T-helper 2 cell treated with Interferon-gamma antibody and Interleukin-4, amounts not matched to agents 5 μg/mL and 100 μg/mL, for 36 hours (primary cell): Measurements from ENCODE around the gene NKX1-1.

Source experiments
- DNase-seq: peaks from one replicate; pipeline ENCODE4 v3.0.0; 2021; ENCODE audit warnings: low spot score
- H3K27ac Mint-ChIP-seq: one replicate; pipeline ENCODE4 v1.8.0; 2021; ENCODE audit warnings: mild to moderate bottlenecking, mixed read lengths
- H3K27me3 Mint-ChIP-seq: one replicate; pipeline ENCODE4 v1.8.0; 2021; ENCODE audit warnings: low read depth, mixed read lengths
- H3K36me3 Mint-ChIP-seq: one replicate; pipeline ENCODE4 v1.8.0; 2021; ENCODE audit warnings: low read depth, mixed read lengths
- H3K4me1 Mint-ChIP-seq: one replicate; pipeline ENCODE4 v1.8.0; 2021; ENCODE audit warnings: low read depth, mixed read lengths
- H3K4me3 Mint-ChIP-seq: one replicate; pipeline ENCODE4 v1.8.0; 2022; ENCODE audit warnings: mild to moderate bottlenecking, moderate library complexity, mixed read lengths
- H3K9me3 Mint-ChIP-seq: one replicate; pipeline ENCODE4 v1.8.0; 2021; ENCODE audit warnings: mixed read lengths

NKX1-1 gene

DNA sequence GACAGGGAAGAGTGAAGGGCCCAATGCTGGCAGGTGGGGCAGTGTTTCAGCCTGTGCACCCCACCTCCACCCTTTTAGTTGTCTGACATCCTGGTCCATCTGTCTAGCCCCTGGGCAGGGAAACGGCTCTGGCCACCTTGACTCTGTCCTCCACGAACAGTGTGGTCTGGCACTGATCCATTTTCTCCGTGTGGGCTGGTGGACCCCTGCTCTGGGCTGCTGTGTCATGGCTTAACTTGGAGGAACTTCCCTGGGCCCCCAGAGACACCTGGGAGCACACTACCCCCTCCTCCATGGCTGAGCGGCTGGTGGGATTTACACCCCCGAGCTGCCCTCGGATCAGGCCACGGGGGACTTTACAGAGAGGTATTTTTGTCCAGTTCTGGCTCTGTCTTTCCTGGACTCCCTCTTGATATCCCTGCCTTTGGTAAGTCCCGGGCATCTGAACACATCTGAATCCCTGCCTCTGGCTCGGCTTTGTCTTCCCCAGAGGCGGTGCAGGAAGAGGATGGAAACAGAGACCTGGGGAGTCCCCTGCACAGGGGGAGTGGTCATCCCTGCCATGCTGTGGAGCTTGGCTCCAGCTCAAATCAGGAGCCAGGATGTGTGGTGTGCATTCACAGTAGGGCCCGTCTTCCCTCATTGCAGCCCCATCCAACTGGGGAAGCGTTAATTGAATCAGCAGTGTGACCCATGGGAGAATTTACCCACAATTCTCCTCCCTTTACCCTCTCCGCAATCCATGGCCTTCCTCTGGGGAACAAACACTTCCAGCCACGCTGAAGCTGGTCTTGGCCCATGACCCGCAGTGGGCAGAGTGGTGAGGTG is 6.3 kb upstream of the NKX1-1 start:
- H3K27ac Mint-ChIP-seq = no peak overlapping the region
- no peak overlapping the region for H3K4me3 Mint-ChIP-seq
- H3K27me3 Mint-ChIP-seq = peaks cover 21% of the 10 kb centered on the region
- no peaks in the 10 kb centered on the region for H3K9me3 Mint-ChIP-seq
- no peak for DNase-seq
- no peaks in the 10 kb centered on the region for H3K4me1 Mint-ChIP-seq
- H3K36me3 Mint-ChIP-seq = no peaks in the 10 kb centered on the region

GRCh38 chr4:1411436-1412375 is 5.5 kb upstream of the NKX1-1 start:
- H3K27ac Mint-ChIP-seq = no peak overlapping the region
- no peak overlapping the region for H3K4me3 Mint-ChIP-seq
- no peaks in the 10 kb centered on the region for H3K9me3 Mint-ChIP-seq
- no peaks in the 10 kb centered on the region for H3K4me1 Mint-ChIP-seq
- H3K36me3 Mint-ChIP-seq = no peaks in the 10 kb centered on the region
- no peak for DNase-seq
- peaks cover 26% of the 10 kb centered on the region for H3K27me3 Mint-ChIP-seq

DNA sequence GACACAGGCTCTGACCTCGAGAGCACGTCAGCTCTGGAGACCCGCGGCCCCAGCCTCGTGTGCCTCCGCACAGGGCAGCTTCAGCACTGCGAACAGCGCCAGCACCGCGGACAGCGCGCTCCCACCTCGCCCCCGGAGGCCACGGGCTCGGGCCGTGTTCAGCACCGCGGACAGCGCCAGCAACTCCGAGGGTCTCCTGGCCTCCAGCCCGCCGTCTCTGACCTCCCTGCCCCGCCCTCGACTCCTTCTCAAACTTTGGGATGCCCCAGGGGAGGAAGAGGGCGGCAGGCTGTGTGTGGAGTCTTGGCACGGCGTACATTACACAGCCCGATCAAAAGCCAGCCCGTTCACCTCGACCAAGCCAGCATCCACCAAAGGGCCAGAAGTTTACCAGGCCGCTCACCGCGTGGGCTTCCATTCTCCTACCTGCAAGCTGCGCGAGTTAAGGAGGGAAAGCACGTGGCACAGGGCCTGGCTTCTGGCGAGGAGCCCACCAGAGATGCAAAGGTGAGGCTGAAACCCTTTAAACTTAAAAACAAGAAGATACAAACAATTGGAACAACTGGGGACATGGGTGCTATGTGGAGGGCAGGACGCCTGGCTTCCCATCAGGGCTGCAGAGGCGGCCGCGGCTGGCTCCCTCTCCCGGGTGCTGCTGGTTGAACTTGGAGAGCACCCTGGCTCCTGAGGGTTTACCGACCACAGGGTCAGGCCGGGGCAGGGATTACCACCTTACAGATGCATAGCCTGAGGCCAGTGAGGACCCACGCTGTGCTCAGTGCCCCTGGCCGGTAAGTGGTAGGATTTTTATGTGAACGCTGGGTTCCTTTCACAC is 4.5 kb upstream of the NKX1-1 start:
- peak; percentile 11 for DNase-seq
- Mint-ChIP-seq H3K27me3 (peaks cover 26% of the 10 kb centered on the region), H3K27ac (no peak overlapping the region), H3K4me1 (no peaks in the 10 kb centered on the region), H3K4me3 (no peak overlapping the region), H3K9me3 (no peaks in the 10 kb centered on the region), H3K36me3 (no peaks in the 10 kb centered on the region)

- Mint-ChIP-seq H3K27ac (no peak overlapping the region), H3K9me3 (no peaks in the 10 kb centered on the region), H3K4me3 (no peak overlapping the region), H3K27me3 (peaks cover 27% of the 10 kb centered on the region), H3K36me3 (peaks cover 2% of the 10 kb centered on the region), H3K4me1 (no peaks in the 10 kb centered on the region)
- DNase-seq = no peak
Observed at GRCh38 chr4:1409491-1410425, 3.5 kb upstream of the NKX1-1 start.

GRCh38 chr4:1409079-1409478 is 2.8 kb upstream of the NKX1-1 start:
- H3K4me1 Mint-ChIP-seq = no peaks in the 10 kb centered on the region
- no peak overlapping the region for H3K27ac Mint-ChIP-seq
- H3K9me3 Mint-ChIP-seq = no peaks in the 10 kb centered on the region
- H3K4me3 Mint-ChIP-seq = no peak overlapping the region
- no peak for DNase-seq
- H3K36me3 Mint-ChIP-seq = peaks cover 2% of the 10 kb centered on the region
- peaks cover 31% of the 10 kb centered on the region for H3K27me3 Mint-ChIP-seq

DNA sequence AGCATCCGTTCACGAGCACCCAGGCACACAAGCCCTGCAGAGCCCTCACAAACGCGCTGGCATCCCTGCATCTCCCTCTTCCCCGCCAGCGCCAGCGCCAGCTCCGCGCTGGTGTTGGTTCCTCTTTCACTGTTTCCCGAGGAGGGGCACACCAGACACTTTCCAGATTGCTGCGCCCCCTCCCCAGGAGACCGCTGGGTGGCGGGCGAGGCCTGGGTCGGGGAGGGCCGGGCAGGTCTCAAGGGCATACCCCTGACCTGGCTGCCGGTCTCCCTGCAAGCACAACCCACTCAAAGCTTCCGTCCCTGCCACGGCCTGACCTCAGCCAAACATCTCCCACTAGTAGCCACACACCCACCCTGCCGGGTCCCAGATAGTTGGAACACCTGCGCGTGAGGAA is 2.2 kb upstream of the NKX1-1 start:
- DNase-seq = no peak
- H3K36me3 Mint-ChIP-seq = peaks cover 2% of the 10 kb centered on the region
- peak overlapping the region; percentile 74 for H3K27ac Mint-ChIP-seq
- H3K4me3 Mint-ChIP-seq = no peak overlapping the region
- peaks cover 34% of the 10 kb centered on the region for H3K27me3 Mint-ChIP-seq
- H3K4me1 Mint-ChIP-seq = no peaks in the 10 kb centered on the region
- H3K9me3 Mint-ChIP-seq = no peaks in the 10 kb centered on the region

GRCh38 chr4:1407657-1408333 is 1.6 kb upstream of the NKX1-1 start:
- H3K9me3 Mint-ChIP-seq = no peaks in the 10 kb centered on the region
- peaks cover 32% of the 10 kb centered on the region for H3K27me3 Mint-ChIP-seq
- DNase-seq = no peak
- H3K36me3 Mint-ChIP-seq = peaks cover 2% of the 10 kb centered on the region
- H3K4me3 Mint-ChIP-seq = no peak overlapping the region
- H3K27ac Mint-ChIP-seq = peak overlapping the region; percentile 45
- H3K4me1 Mint-ChIP-seq = no peaks in the 10 kb centered on the region

GRCh38 chr4:1406981-1407656 is 877 bp upstream of the NKX1-1 start:
- Mint-ChIP-seq H3K27me3 (peaks cover 39% of the 10 kb centered on the region), H3K4me3 (peak overlapping the region; percentile 18), H3K36me3 (peaks cover 2% of the 10 kb centered on the region)

DNA sequence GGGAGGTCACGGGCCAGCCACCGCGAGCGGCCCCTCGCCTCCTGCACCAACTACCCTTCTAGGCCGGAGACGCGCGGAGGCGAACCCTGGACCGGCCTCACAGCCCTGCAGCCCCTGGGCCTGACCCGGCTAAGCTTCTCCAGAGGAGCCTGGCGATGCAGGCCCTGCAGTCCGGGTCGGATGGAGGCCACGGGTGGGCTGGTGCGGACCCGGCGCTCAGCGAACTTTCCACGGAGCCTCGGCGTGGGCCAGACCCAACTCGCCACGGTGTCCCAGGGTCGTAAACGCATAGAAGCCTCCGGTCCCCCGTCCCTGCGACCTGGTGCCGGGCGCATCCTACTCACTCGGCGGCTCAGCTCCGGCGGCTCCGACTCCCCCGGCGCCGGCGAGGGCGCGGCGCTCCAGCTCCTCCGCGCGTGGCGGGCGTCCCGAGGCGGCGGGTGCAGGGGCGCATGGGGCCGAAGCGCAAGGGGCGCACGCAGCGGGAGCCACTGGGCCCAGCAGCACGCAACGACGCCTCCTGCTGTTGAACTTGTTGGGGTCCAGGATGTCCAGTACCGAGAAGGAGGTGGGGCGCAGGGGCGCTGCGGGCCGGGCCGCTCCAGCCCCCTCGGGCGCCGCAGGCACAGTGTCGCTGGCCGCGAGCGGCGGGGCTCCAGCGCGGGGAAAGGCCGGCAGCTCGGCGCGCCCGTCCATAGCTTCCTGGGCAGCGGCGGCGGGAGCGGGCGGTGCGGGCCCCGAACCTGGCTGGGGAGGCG is 427 bp downstream of the NKX1-1 start:
- Mint-ChIP-seq H3K27ac (no peak overlapping the region), H3K9me3 (no peaks in the 10 kb centered on the region), H3K4me3 (no peak overlapping the region), H3K36me3 (peaks cover 2% of the 10 kb centered on the region), H3K4me1 (no peaks in the 10 kb centered on the region), H3K27me3 (peaks cover 45% of the 10 kb centered on the region)
- DNase-seq = no peak

More at GRCh38 chr4:1406981-1407656, 877 bp upstream of the NKX1-1 start:
- DNase-seq = no peak
- Mint-ChIP-seq H3K27ac (peak overlapping the region; percentile 26), H3K9me3 (no peaks in the 10 kb centered on the region), H3K4me1 (no peaks in the 10 kb centered on the region)

DNA sequence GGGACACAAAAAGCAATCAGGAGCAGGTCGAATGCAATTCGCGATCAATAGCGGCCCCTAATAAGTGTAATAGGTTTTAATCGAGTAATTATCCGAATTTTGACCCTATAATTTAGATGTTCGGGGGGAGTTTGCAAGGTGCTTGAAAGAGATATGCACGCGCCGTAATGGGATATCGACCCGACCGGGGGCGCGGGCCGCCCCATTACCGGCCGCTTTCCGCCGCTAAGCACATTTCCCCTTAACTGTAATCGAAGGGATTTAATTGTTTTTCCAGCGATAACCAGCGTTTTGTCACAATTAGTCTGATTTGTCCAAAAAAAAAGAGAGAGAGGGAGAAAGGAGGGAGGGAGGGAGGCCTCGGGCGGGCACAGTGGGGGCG is 997 bp downstream of the NKX1-1 start:
- DNase-seq = no peak
- Mint-ChIP-seq H3K36me3 (peaks cover 2% of the 10 kb centered on the region), H3K4me3 (peak overlapping the region; percentile 29), H3K27me3 (peaks cover 45% of the 10 kb centered on the region), H3K4me1 (no peaks in the 10 kb centered on the region), H3K9me3 (no peaks in the 10 kb centered on the region), H3K27ac (peak overlapping the region; percentile 78)

DNA sequence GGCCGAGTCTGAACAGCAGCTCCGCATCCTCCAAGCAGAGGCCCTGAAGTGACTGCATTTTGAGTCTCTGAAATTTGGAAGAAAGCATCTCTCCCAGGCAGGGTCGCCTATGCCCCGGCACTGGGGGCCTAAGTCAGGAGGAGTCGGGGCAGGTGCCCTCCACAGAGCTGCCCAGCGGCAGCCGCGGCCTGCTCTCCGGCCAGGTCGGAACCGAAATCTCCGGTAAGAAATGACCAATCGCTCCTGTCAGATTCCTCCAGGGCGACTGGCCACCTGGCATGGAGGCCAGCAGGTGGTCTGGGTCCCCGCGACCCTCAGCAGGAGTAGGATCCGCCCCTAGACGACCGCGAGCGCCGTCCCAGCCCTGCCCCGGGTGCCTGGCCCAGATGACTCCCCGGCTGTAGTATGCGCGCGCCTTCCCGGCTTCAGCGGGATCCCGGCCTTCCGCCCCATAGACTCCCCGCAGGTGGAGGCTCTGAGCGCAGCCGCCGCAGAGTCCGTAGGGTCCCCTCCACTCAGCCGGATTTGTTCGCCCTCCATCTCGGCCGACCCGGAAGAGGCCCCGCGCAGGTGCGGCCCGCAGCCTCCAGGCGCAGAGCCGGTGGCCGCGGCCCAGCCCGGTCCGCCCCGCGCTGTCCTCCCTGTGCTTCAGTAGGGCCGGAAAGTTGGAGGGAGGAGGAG is 1.5 kb downstream of the NKX1-1 start:
- H3K4me3 Mint-ChIP-seq = no peak overlapping the region
- H3K27me3 Mint-ChIP-seq = peaks cover 45% of the 10 kb centered on the region
- no peak for DNase-seq
- H3K27ac Mint-ChIP-seq = peak overlapping the region; percentile 78
- H3K9me3 Mint-ChIP-seq = no peaks in the 10 kb centered on the region
- H3K4me1 Mint-ChIP-seq = no peaks in the 10 kb centered on the region
- peaks cover 2% of the 10 kb centered on the region for H3K36me3 Mint-ChIP-seq
